Psoas muscle (tissue), 8 donors: ENCODE measurements around the gene NSUN2. TPM values are rescaled to one million over a fixed set of nuclear protein-coding genes. Genes with fewer than 3 reads are reported as not detected.

ENCODE experiments used
- ATAC-seq, 4 donors: fragments of 200-7000 bp; cut with Tn5 transposase; one replicate each; pipeline ENCODE4 v1.9.1; 2020; ENCODE audit warnings: moderate library complexity in 3 of 4, mild to moderate bottlenecking in 2 of 4
- DNase-seq, 2 donors: peaks; one replicate each; pipeline ENCODE4 v3.0.0-alpha.2; 2020
- H3K27ac ChIP-seq: fragments of 200-600 bp; one replicate; pipeline ENCODE4 v1.8.0; 2022
- H3K27me3 ChIP-seq, 3 donors: fragments of 200-600 bp in 1 of 3; one replicate each; pipeline versions ENCODE4 v1.6.1 to v1.8.0; 2013 to 2022; ENCODE audit warnings: low read length in 2 of 3, mild to moderate bottlenecking in 2 of 3, moderate library complexity in 1 of 3; ENCODE audit not compliant: insufficient read depth in 3 of 3
- H3K36me3 ChIP-seq, 2 donors: fragments of 200-600 bp in 1 of 2; one replicate each; pipeline versions ENCODE4 v1.6.1 to v1.8.0; 2013 to 2022; ENCODE audit warnings: low read depth in 1 of 2, mild to moderate bottlenecking in 1 of 2, moderate library complexity in 1 of 2; ENCODE audit not compliant: insufficient read depth in 1 of 2
- H3K4me1 ChIP-seq: fragments of 200-600 bp; one replicate; pipeline ENCODE4 v1.8.0; 2022
- H3K4me3 ChIP-seq: fragments of 200-600 bp; one replicate; pipeline ENCODE4 v1.8.0; 2022; ENCODE audit warnings: mild to moderate bottlenecking
- H3K9me3 ChIP-seq: fragments of 200-600 bp; one replicate; pipeline ENCODE4 v1.8.0; 2022
- WGBS, 3 donors: extraction: QIAGEN DNeasy Blood & Tissue Kit; methylation state at CpG; one replicate each; pipeline versions ENCODE4 v1.1.6 to v1.1.7; 2013; 5-methylcytosine and 5-hydroxymethylcytosine counted together
- intact Hi-C, 2 donors: fragments of 100-400 bp; cut with DNase I; formaldehyde crosslinking; loops; one replicate each; pipeline versions ENCODE4 v1.11.0 to v1.14.2; 2022
- polyA plus RNA-seq, 3 donors: library from polyadenylated mRNA; stranded (reverse); fragments of 200-250 nt; gene quantifications; one replicate each; pipeline ENCODE4 v1.2.3, GENCODE V29; 2013
- total RNA-seq, 4 donors: library from RNA; stranded (reverse); fragmentation: NEBNext Ultra II Directional in 2 of 4; extraction: Animal tissue kit (Norgen Biotek cat#: 25700) in 2 of 4; gene quantifications; one replicate each; pipeline versions ENCODE4 v1.2.1 to v1.2.4, GENCODE V29; 2021 to 2023
- TF ChIP-seq, protein P1 (sequence below): fragments of 200-600 bp; IDR thresholded peaks from one replicate; pipeline ENCODE4 v1.8.0; 2022; ENCODE audit warnings: antibody characterized with exemption
- donor health status: healthy with polysubstance abuse.
- donor health status: DM: no; HTN: no; CAD: no; lungs with moderate emphysema.
- donor health status: Bipolar disorder and iron deficiency.
- donor health status: healthy.
- donor health status: DM: yes; HTN: yes; CAD: no.
- donor health status: DM: no; HTN: no; CAD: no.
- donor health status: DM: no; HTN: no; CAD: no.
- donor health status: DM: yes; HTN: yes; CAD: no.

Gene NSUN2
- total and polyA plus RNA-seq, 7 donors, result 30.6 to 80.9 (median 53.6) TPM

DNA sequence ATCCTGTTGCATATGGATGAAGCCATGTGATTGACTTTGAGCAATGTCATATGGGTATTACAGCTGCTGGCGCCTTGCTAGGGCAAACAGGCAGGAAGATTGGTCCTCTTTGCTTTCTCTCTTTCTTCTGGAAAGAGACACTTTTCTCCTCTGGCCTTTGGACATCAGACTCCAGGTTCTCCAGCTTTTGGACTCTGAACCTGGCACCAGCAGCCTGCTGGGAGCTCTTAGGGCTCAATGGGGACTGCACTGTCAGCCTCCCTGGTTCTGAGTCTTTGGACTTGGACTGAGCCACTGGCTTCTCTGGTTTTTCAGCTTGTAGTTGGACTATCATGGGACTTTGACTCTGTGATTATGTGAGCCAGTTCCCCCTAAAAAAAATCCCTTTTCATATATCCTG, 45.5 kb upstream of the NSUN2 start:
- ATAC-seq (no peak), DNase-seq (no peak)
- Histone ChIP-seq H3K9me3 (no peaks in the 10 kb centered on the region), H3K4me3 (no peak overlapping the region), H3K36me3 (no peaks in the 10 kb centered on the region), H3K27ac (no peak overlapping the region), H3K4me1 (no peaks in the 10 kb centered on the region), H3K27me3 (peaks cover 0 to 1% (median 0%) of the 10 kb centered on the region in 3 donors)
- TF ChIP-seq, protein P1, sequence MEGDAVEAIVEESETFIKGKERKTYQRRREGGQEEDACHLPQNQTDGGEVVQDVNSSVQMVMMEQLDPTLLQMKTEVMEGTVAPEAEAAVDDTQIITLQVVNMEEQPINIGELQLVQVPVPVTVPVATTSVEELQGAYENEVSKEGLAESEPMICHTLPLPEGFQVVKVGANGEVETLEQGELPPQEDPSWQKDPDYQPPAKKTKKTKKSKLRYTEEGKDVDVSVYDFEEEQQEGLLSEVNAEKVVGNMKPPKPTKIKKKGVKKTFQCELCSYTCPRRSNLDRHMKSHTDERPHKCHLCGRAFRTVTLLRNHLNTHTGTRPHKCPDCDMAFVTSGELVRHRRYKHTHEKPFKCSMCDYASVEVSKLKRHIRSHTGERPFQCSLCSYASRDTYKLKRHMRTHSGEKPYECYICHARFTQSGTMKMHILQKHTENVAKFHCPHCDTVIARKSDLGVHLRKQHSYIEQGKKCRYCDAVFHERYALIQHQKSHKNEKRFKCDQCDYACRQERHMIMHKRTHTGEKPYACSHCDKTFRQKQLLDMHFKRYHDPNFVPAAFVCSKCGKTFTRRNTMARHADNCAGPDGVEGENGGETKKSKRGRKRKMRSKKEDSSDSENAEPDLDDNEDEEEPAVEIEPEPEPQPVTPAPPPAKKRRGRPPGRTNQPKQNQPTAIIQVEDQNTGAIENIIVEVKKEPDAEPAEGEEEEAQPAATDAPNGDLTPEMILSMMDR, result no peak
- 84 to 85% (median 84%) methylated on average over 1 of the region's 1 CpG for WGBS, 3 donors
- intact Hi-C loops, result no loop called here

DNA sequence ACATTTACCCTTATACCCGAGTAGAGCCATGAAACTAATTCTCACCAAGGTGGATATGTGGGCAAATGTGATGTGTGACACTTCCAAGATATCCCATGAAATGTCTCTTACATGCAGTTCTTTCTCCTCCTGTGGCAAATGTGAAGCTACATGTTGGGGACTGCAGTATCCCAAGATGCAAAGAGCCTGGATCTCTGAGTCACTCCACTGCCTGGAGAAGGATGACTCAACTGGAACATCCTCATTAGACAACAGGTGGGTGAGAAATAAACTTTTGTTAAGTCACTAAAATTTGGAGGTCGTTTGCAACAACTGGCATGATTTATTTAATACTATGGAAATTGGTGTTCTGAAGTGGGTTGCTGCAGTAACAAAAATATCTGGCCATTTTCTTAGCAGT, 43.9 kb upstream of the NSUN2 start:
- Histone ChIP-seq H3K9me3 (no peaks in the 10 kb centered on the region), H3K27me3 (peaks cover 0 to 1% (median 0%) of the 10 kb centered on the region in 3 donors), H3K4me3 (no peak overlapping the region), H3K4me1 (no peaks in the 10 kb centered on the region), H3K27ac (no peak overlapping the region), H3K36me3 (no peaks in the 10 kb centered on the region)
- TF ChIP-seq, protein P1, result no peak
- DNase-seq (no peak), ATAC-seq (no peak)
- WGBS, 3 donors, result 48 to 63% (median 52%) methylated on average over 2 of the region's 2 CpGs
- intact Hi-C loops, result no loop called here

DNA sequence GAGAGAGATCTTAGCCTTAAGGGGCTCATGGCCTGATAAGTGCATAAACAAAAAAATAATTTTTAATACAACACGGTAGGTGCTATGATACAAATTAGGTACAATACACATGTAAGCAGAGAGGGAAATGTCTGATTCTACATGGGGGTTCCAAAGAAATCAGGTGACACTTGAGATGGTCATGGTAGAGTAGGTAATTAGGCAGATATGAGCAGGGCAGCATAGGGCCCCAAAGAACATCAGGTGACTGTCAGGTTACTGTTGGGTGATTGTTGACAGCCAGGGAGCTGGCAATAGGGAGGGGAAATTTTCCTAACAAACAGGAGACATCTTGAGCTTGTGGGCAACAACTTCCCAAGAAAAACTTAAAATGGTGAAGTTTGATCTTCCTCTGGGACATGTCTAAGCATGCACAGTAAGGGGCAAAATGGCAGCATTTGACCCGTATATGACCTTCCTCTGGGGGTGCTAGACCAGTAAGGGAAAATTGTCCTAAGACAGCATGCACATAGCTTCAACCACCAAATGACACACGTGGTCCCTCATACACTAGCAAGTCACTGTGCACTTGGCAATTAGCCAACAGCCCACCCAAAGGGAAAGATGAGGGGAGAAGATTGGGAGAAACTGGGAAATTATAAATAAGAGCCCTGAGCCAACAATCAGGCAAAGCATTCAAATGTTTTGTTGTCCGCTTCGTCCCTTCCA, 43.1 kb upstream of the NSUN2 start:
- 90 to 95% (median 92%) methylated on average over 5 of the region's 5 CpGs for WGBS, 3 donors
- no peaks in the 10 kb centered on the region for H3K36me3 ChIP-seq
- H3K4me1 ChIP-seq, result no peaks in the 10 kb centered on the region
- no peaks in the 10 kb centered on the region for H3K9me3 ChIP-seq
- DNase-seq, result no peak
- no peak overlapping the region for H3K4me3 ChIP-seq
- H3K27ac ChIP-seq, result no peak overlapping the region
- intact Hi-C loops, result no loop called here
- no peaks in the 10 kb centered on the region for H3K27me3 ChIP-seq
- no peak for ATAC-seq
- TF ChIP-seq, protein P1, result no peak

DNA sequence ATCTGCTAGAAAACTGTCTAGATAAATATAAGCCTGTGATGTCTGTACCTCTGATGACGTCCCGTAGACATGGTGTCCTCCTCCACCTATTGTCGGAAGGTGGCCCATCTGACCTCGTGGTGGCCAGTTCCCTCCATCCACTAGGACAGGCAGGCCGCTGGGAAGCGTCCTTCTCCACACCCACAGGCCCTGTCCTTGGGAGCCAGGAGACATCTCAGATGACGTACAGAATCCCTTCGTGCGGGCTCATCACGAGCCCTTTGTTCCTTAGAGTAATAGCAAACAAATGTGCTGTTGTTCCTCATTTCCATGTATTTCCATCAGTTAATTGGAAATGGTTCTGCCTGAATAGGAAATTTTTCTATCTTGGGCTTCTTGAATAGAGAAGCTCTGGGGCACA, 42.0 kb upstream of the NSUN2 start:
- H3K9me3 ChIP-seq, result no peaks in the 10 kb centered on the region
- no peak overlapping the region for H3K27ac ChIP-seq
- ATAC-seq (no peak), DNase-seq (no peak)
- WGBS, 3 donors, result 94 to 97% (median 94%) methylated on average over 10 of the region's 10 CpGs
- TF ChIP-seq, protein P1, result no peak
- H3K27me3 ChIP-seq, result no peaks in the 10 kb centered on the region
- intact Hi-C loops, result no loop called here
- no peak overlapping the region for H3K4me3 ChIP-seq
- no peaks in the 10 kb centered on the region for H3K4me1 ChIP-seq
- no peaks in the 10 kb centered on the region for H3K36me3 ChIP-seq

DNA sequence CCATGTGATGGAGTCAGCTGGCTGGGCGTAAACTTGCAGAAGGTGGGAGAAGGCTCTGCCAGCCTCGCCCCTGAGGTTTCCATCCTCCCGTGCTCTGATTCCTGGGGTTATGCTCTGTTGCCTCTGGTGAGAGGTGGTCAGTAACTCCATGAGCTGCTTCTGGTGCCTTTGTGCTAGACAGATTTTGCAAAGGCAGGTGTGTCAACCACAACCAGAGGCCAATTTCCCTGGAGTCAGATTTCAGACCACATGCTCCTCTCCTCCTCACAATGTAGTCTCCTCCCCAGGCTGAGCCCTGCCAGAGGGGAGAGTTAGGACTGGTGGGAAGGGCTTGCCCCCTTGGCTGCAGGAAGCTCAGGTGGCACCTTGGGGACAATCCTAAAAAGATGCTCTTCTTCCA, 41.6 kb upstream of the NSUN2 start:
- TF ChIP-seq, protein P1, result no peak
- Histone ChIP-seq H3K4me3 (no peak overlapping the region), H3K27ac (no peak overlapping the region), H3K36me3 (no peaks in the 10 kb centered on the region), H3K4me1 (no peaks in the 10 kb centered on the region), H3K9me3 (no peaks in the 10 kb centered on the region), H3K27me3 (no peaks in the 10 kb centered on the region)
- intact Hi-C loops, result no loop called here
- ATAC-seq, result no peak
- 92 to 94% (median 93%) methylated on average over 3 of the region's 3 CpGs for WGBS, 3 donors
- no peak for DNase-seq
